Stimulated activated CD4-positive, alpha-beta T cell treated with anti-CD3 and anti-CD28 coated beads, Interleukin-4, amount 100 ng/mL, for 48 hours (primary cell): ENCODE measurements around the gene STAG1.
"Not testable (repeated sequence)": the region's sequence is repeated elsewhere in the genome, so short reads cannot be mapped to it uniquely, and the experiment has no call there.

Experiments
- DNase-seq, 2 donors: peaks; one replicate each; pipeline ENCODE4 v3.0.0-alpha.2; 2020; ENCODE audit warnings: low read depth in 2 of 2

Gene STAG1

DNA sequence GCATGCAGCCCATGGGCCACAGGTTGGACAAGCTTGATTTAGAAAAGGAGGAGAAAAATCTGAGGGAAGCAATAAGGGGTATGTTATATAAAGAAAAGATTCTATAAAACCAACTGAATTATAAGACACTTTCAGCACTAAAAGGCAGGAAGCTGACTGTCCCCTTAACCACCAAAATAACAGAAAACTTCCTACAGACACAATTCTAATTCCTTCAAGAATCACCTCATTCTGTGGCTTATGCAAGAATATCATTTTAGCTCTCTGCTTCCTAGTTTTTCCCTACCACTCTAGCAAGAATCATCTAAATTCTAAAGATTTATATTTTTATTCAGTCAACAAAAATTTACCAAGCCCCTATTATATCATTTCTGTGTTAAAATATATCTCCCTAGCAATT, 6.3 kb downstream of the STAG1 start:
- DNase-seq, result no peak

DNA sequence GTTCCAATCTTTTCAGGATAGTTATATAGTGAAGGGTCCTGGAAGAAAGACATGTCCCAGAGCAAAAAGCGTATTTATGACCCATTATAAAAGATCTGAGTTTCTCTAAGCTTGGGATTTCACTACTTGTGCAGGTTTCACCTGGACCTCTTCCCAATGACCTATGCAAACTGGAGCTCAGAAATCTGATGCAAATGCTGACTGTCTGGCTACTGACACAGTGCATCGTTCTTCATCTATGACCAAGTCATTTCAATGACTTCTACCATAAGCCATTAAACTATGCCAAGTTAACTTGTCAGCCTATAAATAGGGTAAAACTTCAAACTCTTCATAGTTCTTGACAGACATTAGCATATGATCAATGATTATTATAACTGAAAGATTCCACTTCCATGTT, 11.1 kb downstream of the STAG1 start:
- no peak for DNase-seq

DNA sequence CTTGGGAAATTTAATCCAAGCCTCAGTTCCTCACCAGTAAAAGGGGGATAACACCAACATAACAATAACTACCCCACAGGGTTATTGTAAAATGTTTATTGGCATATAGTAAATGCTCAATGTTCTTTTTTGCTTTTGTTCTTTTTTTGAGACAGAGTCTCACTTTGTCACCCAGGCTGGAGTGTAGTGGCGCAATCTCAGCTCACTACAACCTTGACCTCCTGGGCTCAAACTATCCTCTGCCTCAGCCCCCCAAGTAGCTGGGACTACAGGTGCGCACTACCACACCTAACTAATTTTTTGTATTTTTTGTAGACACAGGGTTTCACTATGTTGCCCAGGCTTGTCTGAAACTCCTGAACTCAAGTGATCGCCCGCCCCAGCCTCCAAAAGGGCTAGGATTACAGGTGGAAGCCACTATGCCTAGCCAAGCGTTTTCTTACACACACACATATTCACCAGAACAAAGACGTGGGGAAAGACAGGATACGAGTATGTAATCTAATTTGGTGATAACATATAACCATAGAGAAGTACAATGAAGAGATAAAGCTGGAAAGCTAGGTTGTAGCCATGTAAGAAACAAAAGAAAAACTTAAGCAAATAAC, 11.7 kb downstream of the STAG1 start:
- no peak for DNase-seq

DNA sequence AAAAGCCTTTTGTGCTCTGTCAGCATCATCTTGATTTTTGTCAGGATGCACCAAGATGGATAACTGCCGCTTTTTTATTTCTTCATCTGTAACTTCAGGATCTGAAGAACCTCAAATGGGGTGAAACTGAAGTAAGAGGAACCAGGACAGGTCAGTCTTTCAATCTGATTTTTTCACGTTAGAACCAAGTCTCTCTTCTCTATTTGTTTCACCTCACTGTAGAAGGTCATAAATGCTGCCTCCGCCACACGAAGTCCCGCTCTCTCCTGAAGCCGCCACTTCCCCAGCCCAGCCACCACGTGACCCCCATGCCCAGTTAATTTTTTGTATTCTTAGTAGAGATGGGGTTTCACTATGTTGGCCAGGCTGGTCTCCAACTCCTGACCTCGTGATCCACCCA, 15.2 kb downstream of the STAG1 start:
- DNase-seq, result not testable (repeated sequence)

GRCh38 chr3:136735103-136735502, 17.1 kb downstream of the STAG1 start:
- no peak for DNase-seq

DNA sequence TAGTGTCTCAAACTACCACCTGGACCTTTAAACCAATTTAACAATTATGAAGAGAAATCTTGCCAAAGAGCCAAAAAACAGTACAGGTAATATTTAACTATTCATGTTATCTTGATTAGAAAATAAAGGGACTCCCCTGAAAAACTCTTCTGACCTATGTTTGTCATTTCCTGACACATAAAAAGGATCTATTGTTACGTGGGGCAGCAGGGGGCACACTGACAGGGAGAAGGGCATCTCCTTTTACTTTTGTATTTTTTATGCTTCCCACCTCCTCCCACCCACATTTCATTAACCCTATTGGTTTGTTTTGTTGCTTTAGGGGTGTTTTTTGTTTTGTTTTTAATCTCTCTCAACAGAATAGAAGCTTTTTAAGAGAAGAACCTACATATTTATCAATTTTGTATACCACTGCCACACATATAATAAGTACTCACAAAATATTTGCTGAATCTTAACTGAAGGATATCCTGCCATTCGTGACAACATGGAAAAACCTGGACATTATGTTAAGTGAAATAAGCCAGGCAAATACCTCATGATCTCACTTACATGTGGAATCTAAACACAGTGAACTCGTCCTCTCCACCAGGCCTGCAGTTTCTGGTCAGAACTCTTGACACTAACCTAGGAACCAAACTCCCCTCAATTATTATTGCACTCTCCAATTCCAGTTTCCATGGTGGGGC, 17.7 kb downstream of the STAG1 start:
- no peak for DNase-seq

DNA sequence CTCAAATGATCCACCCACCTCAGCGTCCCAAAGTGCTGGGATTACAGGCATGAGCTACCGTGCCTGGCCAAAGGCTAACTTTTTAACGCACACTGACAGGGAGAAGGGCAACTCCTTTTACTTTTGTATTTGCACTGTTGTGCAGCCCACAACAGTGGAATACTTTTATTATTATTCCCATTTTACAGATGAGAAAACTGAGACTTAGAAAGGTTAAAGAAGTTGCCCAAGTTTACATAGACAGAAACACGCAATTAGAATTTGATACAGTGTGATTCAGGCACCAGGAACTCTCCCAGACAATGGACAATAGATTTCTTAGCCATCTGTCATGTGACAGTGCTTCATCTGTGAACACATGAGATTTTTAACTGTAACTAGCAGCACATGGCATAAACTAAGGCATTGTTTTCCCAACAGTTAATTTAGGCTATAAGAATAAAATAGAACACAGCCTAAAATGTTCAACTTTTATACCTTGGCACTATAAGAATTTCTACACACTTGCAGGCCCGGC, 18.8 kb downstream of the STAG1 start:
- DNase-seq, result no peak

- no peak for DNase-seq
Measured at GRCh38 chr3:136731274-136731884, 20.8 kb downstream of the STAG1 start.

GRCh38 chr3:136730595-136731273, 21.4 kb downstream of the STAG1 start:
- no peak for DNase-seq

- DNase-seq, result no peak
Measured at GRCh38 chr3:136728918-136729317, 23.3 kb downstream of the STAG1 start.

GRCh38 chr3:136728473-136728872, 23.7 kb downstream of the STAG1 start:
- DNase-seq, result no peak

DNA sequence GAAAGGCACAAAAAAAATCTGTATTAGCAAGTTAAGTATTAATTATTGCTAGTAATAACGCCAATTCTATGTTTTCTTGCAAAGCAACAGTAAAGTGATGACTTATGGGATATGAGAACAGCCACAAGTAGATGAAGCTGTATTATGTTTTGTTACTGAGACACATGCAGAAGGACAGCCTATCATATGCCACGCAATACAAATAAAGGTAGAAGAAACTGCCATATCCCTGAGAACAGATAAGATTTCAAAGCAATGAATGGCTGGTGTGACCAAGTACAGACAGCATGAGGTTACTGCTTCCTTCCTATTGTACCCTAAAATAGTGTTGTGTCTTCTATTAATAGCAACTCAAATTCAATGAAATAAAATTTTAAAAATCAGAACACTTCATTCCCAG, 26.7 kb downstream of the STAG1 start:
- DNase-seq, result no peak

- DNase-seq, result not testable (repeated sequence)
Measured at GRCh38 chr3:136722916-136723315, 29.3 kb downstream of the STAG1 start.

GRCh38 chr3:136722399-136722798, 29.8 kb downstream of the STAG1 start:
- DNase-seq, result not testable (repeated sequence)

- DNase-seq, result no peak
Measured at GRCh38 chr3:136720091-136720490, 32.1 kb downstream of the STAG1 start.

- no peak for DNase-seq
Measured at GRCh38 chr3:136716629-136717028, 35.5 kb downstream of the STAG1 start.

GRCh38 chr3:136714020-136714419, 38.2 kb downstream of the STAG1 start:
- no peak for DNase-seq

- no peak for DNase-seq
Measured at GRCh38 chr3:136712941-136713340, 39.2 kb downstream of the STAG1 start.

DNA sequence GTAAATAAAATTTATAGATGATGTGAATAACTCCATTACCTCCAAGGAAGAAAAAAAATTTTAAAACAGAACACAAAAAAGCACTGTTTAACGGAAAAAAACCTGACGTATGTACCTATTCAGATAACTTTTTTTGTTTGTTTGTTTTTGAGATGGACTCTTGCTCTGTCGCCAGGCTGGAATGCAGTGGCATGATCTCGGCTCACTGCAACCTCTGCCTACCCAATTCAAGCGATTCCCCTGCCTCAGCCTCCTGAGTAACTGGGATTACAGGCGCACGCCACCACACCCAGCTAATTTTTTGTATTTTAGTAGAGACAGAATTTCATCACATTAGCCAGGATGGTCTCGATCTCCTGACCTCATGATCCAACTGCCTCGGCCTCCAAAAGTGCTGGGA, 40.3 kb downstream of the STAG1 start:
- DNase-seq, result not testable (repeated sequence)

DNA sequence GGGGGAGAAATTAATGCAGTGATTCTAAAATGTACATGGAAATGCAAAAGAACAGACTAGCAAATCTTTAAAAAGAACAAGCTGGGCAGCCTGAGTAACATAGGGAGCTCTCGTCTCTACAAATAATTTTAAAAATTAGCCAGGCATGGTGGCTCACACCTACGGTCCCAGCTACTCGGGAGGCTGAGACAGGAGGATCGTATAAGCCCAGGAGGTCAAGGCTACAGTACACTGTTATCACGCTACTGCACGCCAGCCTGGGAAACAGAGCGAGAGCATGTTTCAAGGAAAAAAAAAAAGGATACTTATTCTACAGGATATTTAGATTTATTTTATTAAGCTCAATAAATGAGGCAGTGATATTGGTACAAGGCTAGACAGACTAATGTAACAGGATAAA, 40.9 kb downstream of the STAG1 start:
- no peak for DNase-seq

DNA sequence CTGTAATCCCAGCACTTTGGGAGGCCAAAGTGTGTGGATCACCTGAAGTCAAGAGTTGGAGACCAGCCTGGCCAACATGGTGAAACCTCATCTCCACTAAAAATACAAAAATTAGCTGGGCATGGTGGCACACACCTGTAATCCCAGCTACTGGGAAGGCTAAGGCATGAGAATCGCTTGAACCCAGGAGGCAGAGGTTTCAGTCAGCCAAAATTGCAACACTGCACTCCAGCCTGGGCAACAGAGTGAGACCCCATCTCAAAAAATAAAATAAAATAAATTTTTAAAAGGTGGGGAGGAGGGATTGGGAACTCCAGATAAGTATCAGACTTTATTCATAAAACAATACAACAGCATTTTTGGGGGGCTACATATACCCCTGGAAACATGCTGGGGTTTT, 42.4 kb downstream of the STAG1 start:
- DNase-seq, result not testable (repeated sequence)

DNA sequence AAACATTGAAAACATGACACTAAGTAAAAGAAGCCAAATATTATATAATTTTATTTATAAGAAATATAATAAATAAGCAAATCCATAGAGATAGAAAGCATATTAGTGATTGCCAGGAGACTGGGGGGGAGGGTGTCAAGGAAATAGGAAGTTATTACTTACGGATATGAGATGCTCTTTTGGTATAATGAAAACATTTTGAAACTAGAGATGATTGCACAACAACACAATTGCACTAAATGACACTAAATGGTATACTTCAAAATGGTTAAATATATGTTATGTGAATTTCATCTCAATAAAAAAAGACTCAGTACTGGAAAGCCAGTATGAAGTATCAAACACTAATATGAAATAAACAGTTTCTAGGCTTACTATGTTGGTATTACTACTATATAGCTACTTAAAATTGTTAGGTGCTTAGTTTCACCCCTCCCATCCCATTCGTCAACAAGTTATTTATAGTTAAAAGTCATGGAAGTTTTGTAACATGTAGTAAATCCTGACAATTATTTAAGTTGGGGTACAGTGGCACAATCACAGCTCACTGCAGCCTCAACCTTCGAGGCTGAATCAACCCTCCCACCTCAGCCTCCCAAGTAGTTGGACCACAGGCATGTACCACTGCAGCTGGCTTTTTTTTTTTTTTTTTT, 43.7 kb downstream of the STAG1 start:
- no peak for DNase-seq
